ENCODE results near the gene MINK1. TPM values are rescaled to one million over a fixed set of nuclear protein-coding genes. Genes with fewer than 3 reads are reported as not detected.
A peak's percentile ranks its signal among the peaks of the same experiment; 100 is the strongest.

MINK1 gene
- total RNA-seq, 3 donors from 2014 or later (not counting 1 experiment from before 2014, with no cell fraction given) = 103 to 122 (median 110) TPM

DNA sequence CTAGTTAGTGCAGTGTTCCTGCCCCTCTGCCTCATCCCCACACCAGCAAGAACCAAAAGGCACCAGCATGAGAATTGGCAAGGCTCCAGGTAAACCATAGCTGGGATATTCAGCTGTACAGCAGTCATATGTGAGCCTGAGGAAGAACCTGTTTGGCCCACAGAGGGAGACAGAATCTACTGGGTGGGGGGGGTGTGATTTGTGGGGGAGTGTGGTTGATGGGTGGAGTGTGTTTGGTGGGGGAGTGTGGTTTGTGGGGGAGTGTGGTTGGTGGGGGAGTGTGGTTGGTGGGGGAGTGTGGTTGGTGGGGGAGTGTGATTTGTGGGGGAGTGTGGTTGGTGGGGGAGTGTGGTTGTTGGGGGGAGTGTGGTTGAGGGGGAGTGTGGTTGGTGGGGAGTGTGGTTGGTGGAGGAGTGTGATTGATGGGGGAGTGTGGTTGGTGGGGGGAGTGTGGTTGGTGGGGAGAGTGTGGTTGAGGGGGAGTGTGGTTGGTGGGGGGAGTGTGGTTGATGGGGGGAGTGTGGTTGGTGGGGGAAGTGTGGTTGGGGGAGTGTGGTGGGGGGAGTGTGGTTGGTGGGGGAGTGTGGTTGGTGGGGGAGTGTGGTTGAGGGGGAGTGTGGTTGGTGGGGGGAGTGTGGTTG lies 19.5 kb downstream of the MINK1 start:
- peak; percentile 21 to 78 for DNase-seq
- peak in 2 of 3 donors; percentile 61 to 75 for ATAC-seq
- H3K4me1 ChIP-seq (ENCODE audit: control insufficient read depth, insufficient read depth, low read length) = peaks cover 19% of the 10 kb centered on the region
- intact Hi-C loops (cut with micrococcal nuclease) = loop anchor here (5.0 kb wide), 1 partner anchor 330 kb away; no protein-coding TSS in a partner anchor
- H3K27ac Mint-ChIP-seq = peak overlapping the region; percentile 82 to 83
- no peaks in the 10 kb centered on the region for H3K27me3 ChIP-seq (ENCODE audit: control insufficient read depth, insufficient read depth, low read length)
- peaks cover 11% of the 10 kb centered on the region for H3K9me3 ChIP-seq (ENCODE audit: control insufficient read depth, insufficient read depth, low read length)
- H3K36me3 Mint-ChIP-seq = no peaks in the 10 kb centered on the region
- peaks cover 41 to 55% of the 10 kb centered on the region in 2 donors for H3K4me1 Mint-ChIP-seq
- H3K9me3 Mint-ChIP-seq = peaks cover 5% of the 10 kb centered on the region in 2 donors
- no peak for TF ChIP-seq CTCF (IDR thresholded peaks at IDR 0.05)
- peaks cover 0 to 2% of the 10 kb centered on the region in 2 donors for H3K27me3 Mint-ChIP-seq (ENCODE audit: low read depth in 2 of 2)
- H3K4me3 ChIP-seq (ENCODE audit: low read length) = no peak overlapping the region
- peak overlapping the region; percentile 56 for H3K4me3 Mint-ChIP-seq
- H3K27ac ChIP-seq (ENCODE audit: low read length) = no peak overlapping the region
- no peaks in the 10 kb centered on the region for H3K36me3 ChIP-seq (ENCODE audit: control insufficient read depth, insufficient read depth, low read length)

DNA sequence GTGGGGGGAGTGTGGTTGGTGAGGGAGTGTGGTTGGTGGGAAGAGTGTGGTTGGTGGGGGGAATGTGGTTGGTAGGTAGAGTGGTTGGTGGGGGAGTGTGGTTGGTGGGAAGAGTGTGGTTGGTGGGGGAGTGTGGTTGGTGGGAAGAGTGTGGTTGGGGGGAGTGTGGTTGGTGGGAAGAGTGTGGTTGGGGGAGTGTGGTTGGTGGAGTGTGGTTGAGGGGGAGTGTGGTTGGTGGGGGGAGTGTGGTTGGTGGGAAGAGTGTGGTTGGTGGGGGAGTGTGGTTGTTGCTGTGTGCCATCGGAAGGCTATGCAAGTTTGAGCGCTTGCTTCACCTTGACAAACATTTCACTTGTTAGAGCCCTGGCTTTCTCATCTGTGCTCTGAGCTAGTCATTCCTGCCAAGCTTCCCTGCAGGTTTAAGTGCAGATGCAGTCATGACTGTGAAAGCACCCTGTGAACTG lies 20.1 kb downstream of the MINK1 start:
- peak; percentile 20 to 64 for DNase-seq
- Histone ChIP-seq H3K27ac (ENCODE audit: low read length) (no peak overlapping the region), H3K4me1 (ENCODE audit: control insufficient read depth, insufficient read depth, low read length) (peaks cover 19% of the 10 kb centered on the region), H3K4me3 (ENCODE audit: low read length) (no peak overlapping the region), H3K36me3 (ENCODE audit: control insufficient read depth, insufficient read depth, low read length) (no peaks in the 10 kb centered on the region), H3K27me3 (ENCODE audit: control insufficient read depth, insufficient read depth, low read length) (no peaks in the 10 kb centered on the region), H3K9me3 (ENCODE audit: control insufficient read depth, insufficient read depth, low read length) (peaks cover 11% of the 10 kb centered on the region)
- Mint-ChIP-seq H3K36me3 (no peaks in the 10 kb centered on the region), H3K9me3 (peaks cover 5% of the 10 kb centered on the region in 2 donors), H3K4me3 (peak overlapping the region; percentile 74), H3K27me3 (ENCODE audit: low read depth in 2 of 2) (peaks cover 0 to 2% of the 10 kb centered on the region in 2 donors), H3K4me1 (peaks cover 41 to 58% of the 10 kb centered on the region in 2 donors), H3K27ac (peak overlapping the region; percentile 69 to 80)
- 34% methylated on average over 2 of the region's 2 CpGs for WGBS (ENCODE audit: insufficient coverage)
- no peak for TF ChIP-seq CTCF (IDR thresholded peaks at IDR 0.05)
- intact Hi-C loops (cut with micrococcal nuclease) = loop anchor here (5.0 kb wide), 1 partner anchor 329 kb away; no protein-coding TSS in a partner anchor
- peak in 2 of 3 donors; percentile 32 to 42 for ATAC-seq

GRCh38 chr17:4854111-4854681 lies 21.1 kb downstream of the MINK1 start:
- intact Hi-C loops (cut with micrococcal nuclease) = loop anchor here (5.0 kb wide), 1 partner anchor 328 kb away; no protein-coding TSS in a partner anchor

More at GRCh38 chr17:4854111-4854681, 21.1 kb downstream of the MINK1 start:
- no peak overlapping the region for H3K27ac ChIP-seq (ENCODE audit: low read length)
- no peak for DNase-seq
- ATAC-seq = no peak
- Mint-ChIP-seq H3K4me3 (no peak overlapping the region), H3K9me3 (peaks cover 5% of the 10 kb centered on the region in 2 donors), H3K27ac (peak overlapping the region; percentile 24 to 66), H3K4me1 (peaks cover 41 to 58% of the 10 kb centered on the region in 2 donors), H3K36me3 (no peaks in the 10 kb centered on the region), H3K27me3 (ENCODE audit: low read depth in 2 of 2) (peaks cover 0 to 2% of the 10 kb centered on the region in 2 donors)
- TF ChIP-seq CTCF (IDR thresholded peaks at IDR 0.05) = no peak
- H3K27me3 ChIP-seq (ENCODE audit: control insufficient read depth, insufficient read depth, low read length) = no peaks in the 10 kb centered on the region
- peaks cover 11% of the 10 kb centered on the region for H3K9me3 ChIP-seq (ENCODE audit: control insufficient read depth, insufficient read depth, low read length)
- no peaks in the 10 kb centered on the region for H3K36me3 ChIP-seq (ENCODE audit: control insufficient read depth, insufficient read depth, low read length)
- peaks cover 19% of the 10 kb centered on the region for H3K4me1 ChIP-seq (ENCODE audit: control insufficient read depth, insufficient read depth, low read length)
- 97% methylated on average over 5 of the region's 5 CpGs for WGBS (ENCODE audit: insufficient coverage)
- H3K4me3 ChIP-seq (ENCODE audit: low read length) = no peak overlapping the region
